Measurements from ENCODE around the gene LDB1. TPM values are rescaled to one million over a fixed set of nuclear protein-coding genes. Genes with fewer than 3 reads are reported as not detected.

LDB1 gene
- total RNA-seq = 38.8 and 58.0 TPM in 2 replicates

- DNase-seq (ENCODE audit: extremely low read depth, low read depth, low spot score) = no peak
These were observed at the start of gene LDB1 for GRCh38 chr10:102120142-102120990. Gene LDB1, minus strand, starts transcription at chr10:102120368. Its CDS starts 258 bp downstream, at chr10:102120110.

- no peak for DNase-seq (ENCODE audit: extremely low read depth, low read depth, low spot score)
These were observed 47.7 kb upstream of the LDB1 start for GRCh38 chr10:102167861-102168260.

GRCh38 chr10:102163342-102163989 lies 43.3 kb upstream of the LDB1 start:
- DNase-seq (ENCODE audit: extremely low read depth, low read depth, low spot score) = no peak

GRCh38 chr10:102159831-102160230 lies 39.7 kb upstream of the LDB1 start:
- DNase-seq (ENCODE audit: extremely low read depth, low read depth, low spot score) = no peak

GRCh38 chr10:102159051-102159597 lies 39.0 kb upstream of the LDB1 start:
- DNase-seq (ENCODE audit: extremely low read depth, low read depth, low spot score) = no peak

GRCh38 chr10:102157224-102157623 lies 37.1 kb upstream of the LDB1 start:
- DNase-seq (ENCODE audit: extremely low read depth, low read depth, low spot score) = no peak

- DNase-seq (ENCODE audit: extremely low read depth, low read depth, low spot score) = no peak
These were observed 34.4 kb upstream of the LDB1 start for GRCh38 chr10:102154466-102155116.

- no peak for DNase-seq (ENCODE audit: extremely low read depth, low read depth, low spot score)
These were observed 33.0 kb upstream of the LDB1 start for GRCh38 chr10:102153093-102153620.

- no peak for DNase-seq (ENCODE audit: extremely low read depth, low read depth, low spot score)
These were observed 32.4 kb upstream of the LDB1 start for GRCh38 chr10:102152545-102152890.

GRCh38 chr10:102151774-102152544 lies 31.8 kb upstream of the LDB1 start, which contains the start of gene NOLC1:
Gene NOLC1, plus strand, starts transcription at chr10:102152389. Its CDS starts 22 bp downstream, at chr10:102152411.
- peak; percentile 95 for DNase-seq (ENCODE audit: extremely low read depth, low read depth, low spot score)

- no peak for DNase-seq (ENCODE audit: extremely low read depth, low read depth, low spot score)
These were observed 31.0 kb upstream of the LDB1 start for GRCh38 chr10:102150970-102151773.

GRCh38 chr10:102148275-102148674 lies 28.1 kb upstream of the LDB1 start:
- DNase-seq (ENCODE audit: extremely low read depth, low read depth, low spot score) = no peak

GRCh38 chr10:102147561-102147960 lies 27.4 kb upstream of the LDB1 start:
- no peak for DNase-seq (ENCODE audit: extremely low read depth, low read depth, low spot score)

GRCh38 chr10:102146971-102147428 lies 26.8 kb upstream of the LDB1 start:
- no peak for DNase-seq (ENCODE audit: extremely low read depth, low read depth, low spot score)

- DNase-seq (ENCODE audit: extremely low read depth, low read depth, low spot score) = no peak
These were observed 21.5 kb upstream of the LDB1 start for GRCh38 chr10:102141583-102142107.

GRCh38 chr10:102140913-102141540 lies 20.9 kb upstream of the LDB1 start:
- DNase-seq (ENCODE audit: extremely low read depth, low read depth, low spot score) = no peak

GRCh38 chr10:102140218-102140617 lies 20.1 kb upstream of the LDB1 start:
- no peak for DNase-seq (ENCODE audit: extremely low read depth, low read depth, low spot score)

GRCh38 chr10:102139281-102140110 lies 19.3 kb upstream of the LDB1 start:
- DNase-seq (ENCODE audit: extremely low read depth, low read depth, low spot score) = no peak
